Measurements from ENCODE around the gene TRIM2. TPM values are rescaled to one million over a fixed set of nuclear protein-coding genes. Genes with fewer than 3 reads are reported as not detected.
A peak's percentile ranks its signal among the peaks of the same experiment; 100 is the strongest.

TRIM2 gene
- polyA plus RNA-seq, 1 donor (not counting 4 experiments of a cell fraction or from before 2014, with no cell fraction given): 10.6 TPM

- DNase-seq (ENCODE audit: low read depth, low spot score) (no peak), FAIRE-seq (no peak)
- H2AFZ ChIP-seq (ENCODE audit: control insufficient read depth, low read length): no peak overlapping the region
- H3K9me1 ChIP-seq (ENCODE audit: control insufficient read depth, extremely low read depth, insufficient read depth, low read length): no peaks in the 10 kb centered on the region
- peaks cover 8% of the 10 kb centered on the region for H3K4me1 ChIP-seq (ENCODE audit: control insufficient read depth, extremely low read depth, insufficient read depth, low read length)
- dilution Hi-C loops (cut with MboI; ENCODE audit: extremely low pct_ligation_motif_present, low sequenced_read_pairs): no loop called here
- H3K9ac ChIP-seq (ENCODE audit: control insufficient read depth, extremely low read depth, insufficient read depth, low read length): no peak overlapping the region
- TF ChIP-seq, protein P1, sequence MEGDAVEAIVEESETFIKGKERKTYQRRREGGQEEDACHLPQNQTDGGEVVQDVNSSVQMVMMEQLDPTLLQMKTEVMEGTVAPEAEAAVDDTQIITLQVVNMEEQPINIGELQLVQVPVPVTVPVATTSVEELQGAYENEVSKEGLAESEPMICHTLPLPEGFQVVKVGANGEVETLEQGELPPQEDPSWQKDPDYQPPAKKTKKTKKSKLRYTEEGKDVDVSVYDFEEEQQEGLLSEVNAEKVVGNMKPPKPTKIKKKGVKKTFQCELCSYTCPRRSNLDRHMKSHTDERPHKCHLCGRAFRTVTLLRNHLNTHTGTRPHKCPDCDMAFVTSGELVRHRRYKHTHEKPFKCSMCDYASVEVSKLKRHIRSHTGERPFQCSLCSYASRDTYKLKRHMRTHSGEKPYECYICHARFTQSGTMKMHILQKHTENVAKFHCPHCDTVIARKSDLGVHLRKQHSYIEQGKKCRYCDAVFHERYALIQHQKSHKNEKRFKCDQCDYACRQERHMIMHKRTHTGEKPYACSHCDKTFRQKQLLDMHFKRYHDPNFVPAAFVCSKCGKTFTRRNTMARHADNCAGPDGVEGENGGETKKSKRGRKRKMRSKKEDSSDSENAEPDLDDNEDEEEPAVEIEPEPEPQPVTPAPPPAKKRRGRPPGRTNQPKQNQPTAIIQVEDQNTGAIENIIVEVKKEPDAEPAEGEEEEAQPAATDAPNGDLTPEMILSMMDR (optimal IDR thresholded peaks at IDR 0.05 in 1 of 3, IDR thresholded peaks at IDR 0.05 in 1 of 3, conservative IDR thresholded peaks at IDR 0.05 in 1 of 3; ENCODE audit: extremely low read depth in 1 of 3, insufficient read depth in 2 of 3, low read length in 3 of 3): no peak
- TF ChIP-seq EZH2 (IDR thresholded peaks at IDR 0.05; ENCODE audit: low read length): no peak
- H3K27me3 ChIP-seq (ENCODE audit: control insufficient read depth, extremely low read depth, insufficient read depth, low read length): no peaks in the 10 kb centered on the region
- no peak overlapping the region for H3K4me2 ChIP-seq (ENCODE audit: control insufficient read depth, extremely low read depth, insufficient read depth, low read depth, low read length)
- H3K79me2 ChIP-seq (ENCODE audit: control insufficient read depth, insufficient read depth, low read length): no peaks in the 10 kb centered on the region
- no peaks in the 10 kb centered on the region for H4K20me1 ChIP-seq (ENCODE audit: control insufficient read depth, extremely low read depth, insufficient read depth, low read length)
- H3K36me3 ChIP-seq (ENCODE audit: control insufficient read depth in 2 of 2, extremely low read depth in 1 of 2, insufficient read depth in 2 of 2, low read length in 2 of 2): no peaks in the 10 kb centered on the region
- H3K4me3 ChIP-seq (ENCODE audit: control insufficient read depth in 2 of 3, extremely low read depth in 1 of 3, insufficient read depth in 2 of 3, low read depth in 1 of 3, low read length in 3 of 3): no peak overlapping the region
- H3K9me3 ChIP-seq (ENCODE audit: control insufficient read depth, low read depth, low read length): no peaks in the 10 kb centered on the region
- H3K27ac ChIP-seq (ENCODE audit: control insufficient read depth, insufficient read depth, low read length): no peak overlapping the region
Observed at GRCh38 chr4:153247116-153247490, 42.9 kb downstream of the TRIM2 start.

DNA sequence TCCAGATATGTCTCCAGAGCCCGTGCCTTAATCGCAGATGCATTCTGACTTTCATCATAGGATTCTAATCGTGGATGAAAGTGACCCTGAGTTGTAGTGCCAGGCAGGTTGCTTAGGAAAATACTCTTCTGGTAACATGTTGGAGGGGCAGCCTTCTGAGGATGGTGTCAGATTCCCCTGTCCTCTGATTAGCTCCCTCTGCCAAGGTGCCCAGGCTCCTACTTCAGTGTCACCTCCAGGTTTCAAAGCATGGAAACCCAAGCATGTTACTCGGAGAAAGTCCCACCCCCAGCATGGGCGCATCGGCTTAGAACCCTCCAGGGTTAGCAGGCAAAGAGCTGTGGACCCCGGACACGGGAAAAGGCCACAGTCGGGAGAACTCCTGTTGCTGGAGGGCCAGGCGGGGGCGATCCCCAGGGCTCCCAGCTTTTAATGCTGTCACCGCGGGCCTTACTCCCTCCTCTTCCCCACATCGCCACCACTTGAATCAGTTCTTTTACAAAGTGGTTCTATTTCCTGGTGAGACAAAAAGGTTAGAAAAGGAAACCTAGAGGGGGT lies 44.5 kb downstream of the TRIM2 start:
- H3K9me3 ChIP-seq (ENCODE audit: control insufficient read depth, low read depth, low read length): no peaks in the 10 kb centered on the region

More for the DNA sequence above, 44.5 kb downstream of the TRIM2 start:
- Histone ChIP-seq H3K27me3 (ENCODE audit: control insufficient read depth, extremely low read depth, insufficient read depth, low read length) (no peaks in the 10 kb centered on the region), H3K4me2 (ENCODE audit: control insufficient read depth, extremely low read depth, insufficient read depth, low read depth, low read length) (peak overlapping the region; percentile 95), H3K4me1 (ENCODE audit: control insufficient read depth, extremely low read depth, insufficient read depth, low read length) (peaks cover 8% of the 10 kb centered on the region), H4K20me1 (ENCODE audit: control insufficient read depth, extremely low read depth, insufficient read depth, low read length) (no peaks in the 10 kb centered on the region), H3K27ac (ENCODE audit: control insufficient read depth, insufficient read depth, low read length) (peak overlapping the region; percentile 59), H2AFZ (ENCODE audit: control insufficient read depth, low read length) (peak overlapping the region; percentile 94), H3K9ac (ENCODE audit: control insufficient read depth, extremely low read depth, insufficient read depth, low read length) (peak overlapping the region; percentile 73), H3K4me3 (ENCODE audit: control insufficient read depth in 2 of 3, extremely low read depth in 1 of 3, insufficient read depth in 2 of 3, low read depth in 1 of 3, low read length in 3 of 3) (peak overlapping the region; percentile 35 to 76 (median 74)), H3K36me3 (ENCODE audit: control insufficient read depth in 2 of 2, extremely low read depth in 1 of 2, insufficient read depth in 2 of 2, low read length in 2 of 2) (no peaks in the 10 kb centered on the region), H3K9me1 (ENCODE audit: control insufficient read depth, extremely low read depth, insufficient read depth, low read length) (no peaks in the 10 kb centered on the region), H3K79me2 (ENCODE audit: control insufficient read depth, insufficient read depth, low read length) (no peaks in the 10 kb centered on the region)
- DNase-seq (ENCODE audit: low read depth, low spot score) (no peak), FAIRE-seq (no peak)
- dilution Hi-C loops (cut with MboI; ENCODE audit: extremely low pct_ligation_motif_present, low sequenced_read_pairs): no loop called here
- TF ChIP-seq EZH2 (IDR thresholded peaks at IDR 0.05; ENCODE audit: low read length): no peak
- TF ChIP-seq, protein P1 (optimal IDR thresholded peaks at IDR 0.05 in 1 of 3, IDR thresholded peaks at IDR 0.05 in 1 of 3, conservative IDR thresholded peaks at IDR 0.05 in 1 of 3; ENCODE audit: extremely low read depth in 1 of 3, insufficient read depth in 2 of 3, low read length in 3 of 3): no peak
